ENCODE measurements around the gene GJB5.

GRCh38 chr1:34794001-34794789 is 39.3 kb downstream of the GJB5 start:
- TF ChIP-seq EP300 (IDR thresholded peaks at IDR 0.05) (no peak), CTCF (IDR thresholded peaks at IDR 0.05) (no peak), POLR2A (IDR thresholded peaks at IDR 0.05) (no peak), POLR2AphosphoS5 (IDR thresholded peaks at IDR 0.05) (no peak)
